A549 (cell line): Measurements from ENCODE around the gene PCDH9. TPM values are rescaled to one million over a fixed set of nuclear protein-coding genes. Genes with fewer than 3 reads are reported as not detected.
A peak's percentile ranks its signal among the peaks of the same experiment; 100 is the strongest.

Experiments
- ATAC-seq, 2 experiments: fragments of 200-7000 bp in 1 of 2; fragments of >200 bp in 1 of 2; cut with Nextera tagmentation in 1 of 2; cut with Tn5 transposase in 1 of 2; 3 replicates each; pipeline versions ENCODE4 v1.8.0 to v1.9.1; 2018 to 2020; ENCODE audit warnings: mild to moderate bottlenecking in 1 of 2, moderate library complexity in 1 of 2
- CTCF ChIA-PET: fragments of 300-600 bp; sonication (Branson Sonifier 250); formaldehyde crosslinking; extraction: SDS; loops from one replicate; lab custom pipeline; 2021; ENCODE audit warnings: antibody characterized with exemption, inconsistent platforms; lab: Yijun Ruan, JAX
- POLR2A ChIA-PET: fragments of 350-600 bp; formaldehyde crosslinking; extraction: SDS; loops from one replicate; lab custom pipeline; 2021; ENCODE audit warnings: antibody characterized with exemption, inconsistent platforms; lab: Yijun Ruan, JAX
- DNase-seq, 2 experiments: peaks; one replicate each; pipeline versions ENCODE4 v3.0.0 to v3.0.0-alpha.2; 2011 to 2016; ENCODE audit warnings: low read depth in 1 of 2, low spot score in 1 of 2
- FAIRE-seq: peaks from 2 replicates; lab custom pipeline; 2011; peaks lifted over from hg19 to GRCh38; lab: Jason Lieb, UNC
- H3K27ac ChIP-seq, 2 experiments: fragments of >200 bp; sonication (Bioruptor Twin); formaldehyde crosslinking; 3 replicates each; pipeline ENCODE4 v1.5.1; 2016 to 2017
- H3K4me1 ChIP-seq: fragments of >200 bp; sonication (Bioruptor Twin); formaldehyde crosslinking; 3 replicates; pipeline ENCODE4 v1.6.1; 2016
- H3K4me2 ChIP-seq: fragments of >200 bp; sonication (Bioruptor Twin); formaldehyde crosslinking; 3 replicates; pipeline ENCODE4 v1.6.1; 2016
- H3K4me3 ChIP-seq: fragments of >200 bp; sonication (Bioruptor Twin); formaldehyde crosslinking; 3 replicates; pipeline ENCODE4 v1.5.1; 2016
- H3K9me3 ChIP-seq: fragments of >200 bp; sonication (Bioruptor Twin); formaldehyde crosslinking; 3 replicates; pipeline ENCODE4 v1.6.1; 2016
- BHLHE40 ChIP-seq: IDR thresholded peaks from 2 replicates; pipeline ENCODE4 v1.6.1; 2012; ENCODE audit warnings: low read depth, low read length, inconsistent platforms
- CEBPB ChIP-seq, 2 experiments: fragments of >200 bp in 1 of 2; sonication (Bioruptor Twin) in 1 of 2; formaldehyde crosslinking in 1 of 2; IDR thresholded peaks; 2 replicates each; pipeline ENCODE4 v1.6.1; 2012 to 2016
- EP300 ChIP-seq, 2 experiments: fragments of >200 bp; sonication (Bioruptor Twin); formaldehyde crosslinking; IDR thresholded peaks; 2 replicates in 1 of 2; 3 replicates in 1 of 2; pipeline ENCODE4 v1.6.1; 2016 to 2017
- FOSL2 ChIP-seq, 2 experiments: fragments of 450-650 bp in 1 of 2; fragments of >200 bp in 1 of 2; sonication (Bioruptor Twin) in 1 of 2; formaldehyde crosslinking; IDR thresholded peaks; 2 replicates each; pipeline versions ENCODE4 v1.5.0 to v1.6.1; 2016 to 2020; ENCODE audit warnings: mild to moderate bottlenecking in 1 of 2, moderate library complexity in 1 of 2
- FOXS1 ChIP-seq: fragments of 250-450 bp; sonication (Bioruptor Pico); IDR thresholded peaks from 2 replicates; pipeline ENCODE4 v1.5.0; 2020; ENCODE audit warnings: mild to moderate bottlenecking, moderate library complexity
- GATA3 ChIP-seq: IDR thresholded peaks from 2 replicates; pipeline ENCODE4 v1.6.1; 2012; ENCODE audit warnings: borderline replicate concordance
- HDAC2 ChIP-seq: fragments of 200-600 bp; sonication (generic); IDR thresholded peaks from 2 replicates; pipeline ENCODE4 v1.6.1; 2016
- HOXB13 ChIP-seq: fragments of 250-450 bp; sonication (Bioruptor Pico); IDR thresholded peaks from 2 replicates; pipeline ENCODE4 v1.5.0; 2020; ENCODE audit warnings: low read depth, mild to moderate bottlenecking, moderate library complexity
- HOXB5 ChIP-seq: fragments of 250-450 bp; sonication (Bioruptor Pico); IDR thresholded peaks from 2 replicates; pipeline ENCODE4 v1.5.0; 2020; ENCODE audit warnings: mild to moderate bottlenecking, moderate library complexity
- JUN ChIP-seq, 2 experiments: fragments of >200 bp; sonication (Bioruptor Twin); formaldehyde crosslinking; IDR thresholded peaks; 2 replicates in 1 of 2; 3 replicates in 1 of 2; pipeline ENCODE4 v1.6.1; 2016 to 2017
- JUNB ChIP-seq: fragments of >200 bp; sonication (Bioruptor Twin); formaldehyde crosslinking; IDR thresholded peaks from 2 replicates; pipeline ENCODE4 v1.6.1; 2016
- MAFK ChIP-seq: fragments of 450-650 bp; IDR thresholded peaks from 2 replicates; pipeline ENCODE4 v1.6.1; 2014; ENCODE audit not compliant: partially characterized antibody
- NPAS2 ChIP-seq: fragments of 250-450 bp; sonication (Bioruptor Pico); IDR thresholded peaks from 2 replicates; pipeline ENCODE4 v1.8.0; 2022; ENCODE audit warnings: mild to moderate bottlenecking, moderate library complexity, borderline replicate concordance
- NR3C1 ChIP-seq: fragments of >200 bp; sonication (Bioruptor Twin); formaldehyde crosslinking; IDR thresholded peaks from 3 replicates; pipeline ENCODE4 v1.6.1; 2017
- PHF8 ChIP-seq: fragments of 200-600 bp; sonication (generic); IDR thresholded peaks from 2 replicates; pipeline ENCODE4 v1.6.1; 2016; ENCODE audit warnings: low read depth, mild to moderate bottlenecking, antibody characterized with exemption, moderate library complexity, borderline replicate concordance
- POLR2A ChIP-seq: IDR thresholded peaks from 2 replicates; pipeline ENCODE4 v1.6.1; 2012; ENCODE audit warnings: mild to moderate bottlenecking, low read length
- RAD21 ChIP-seq, 2 experiments: fragments of >200 bp in 1 of 2; sonication (Bioruptor Twin) in 1 of 2; formaldehyde crosslinking in 1 of 2; IDR thresholded peaks in 1 of 2; conservative IDR thresholded peaks in 1 of 2; 2 replicates in 1 of 2; 3 replicates in 1 of 2; pipeline ENCODE4 v1.6.1; 2012 to 2018; ENCODE audit warnings: inconsistent platforms in 1 of 2
- RCOR1 ChIP-seq: fragments of 150-350 bp; IDR thresholded peaks from 2 replicates; pipeline ENCODE4 v1.6.1; 2014; ENCODE audit warnings: antibody characterized with exemption, low read length, low read depth
- RFX5 ChIP-seq: fragments of 450-650 bp; IDR thresholded peaks from 2 replicates; pipeline ENCODE4 v1.7.1; 2014; ENCODE audit warnings: antibody characterized with exemption, mild to moderate bottlenecking, moderate library complexity
- ZC3H11A ChIP-seq: fragments of 450-650 bp; IDR thresholded peaks from 2 replicates; pipeline ENCODE4 v1.6.1; 2014; ENCODE audit warnings: antibody characterized with exemption, mild to moderate bottlenecking
- ZNF302 ChIP-seq: fragments of 250-450 bp; sonication (Bioruptor Pico); IDR thresholded peaks from 2 replicates; pipeline ENCODE4 v1.9.0; 2021; ENCODE audit warnings: inconsistent platforms, mild to moderate bottlenecking, moderate library complexity
- WGBS: methylation state at CpG from one replicate; pipeline ENCODE4 v1.1.6; 2017; ENCODE audit errors: missing lambda C conversion rate; 5-methylcytosine and 5-hydroxymethylcytosine counted together
- polyA plus RNA-seq, 4 experiments: library from polyadenylated mRNA; depleted of rRNA in 3 of 4; stranded (reverse); fragments of >200 nt; fragmentation: RNase III in 1 of 4; extraction: RNeasy Plus Mini Kit Qiagen cat#74134 plus additional on column Dnase treatment in 1 of 4; gene quantifications; 2 replicates in 3 of 4; 3 replicates in 1 of 4; pipeline ENCODE4 v1.2.3, GENCODE V29; 2011 to 2017
- TF ChIP-seq, protein P1 (sequence below): IDR thresholded peaks from 2 replicates; pipeline ENCODE4 v1.6.1; 2012; ENCODE audit warnings: low read depth, borderline replicate concordance
- TF ChIP-seq, protein P2 (sequence below): fragments of 200-600 bp; sonication (generic); IDR thresholded peaks from 2 replicates; pipeline ENCODE4 v1.6.1; 2016; ENCODE audit warnings: antibody characterized with exemption, mild to moderate bottlenecking, moderate library complexity
- TF ChIP-seq, protein P3 (sequence below): fragments of 250-450 bp; sonication (Bioruptor Pico); IDR thresholded peaks from 2 replicates; pipeline ENCODE4 v1.5.0; 2020; ENCODE audit warnings: low read depth, mild to moderate bottlenecking, moderate library complexity
- TF ChIP-seq, protein P4 (sequence below): fragments of >200 bp; sonication (Bioruptor Twin); formaldehyde crosslinking; IDR thresholded peaks from 2 replicates; pipeline ENCODE4 v1.6.1; 2016
- TF ChIP-seq, protein P5 (sequence below): fragments of >200 bp; sonication (Bioruptor Twin); formaldehyde crosslinking; IDR thresholded peaks from 3 replicates; pipeline ENCODE4 v1.6.1; 2016
- TF ChIP-seq, protein P6 (sequence below): IDR thresholded peaks from 2 replicates; pipeline ENCODE4 v1.6.1; 2012

The PCDH9 gene
- polyA plus RNA-seq, 2 of the 4 experiments (the other 2 are of a cell fraction) = 16.0 to 29.5 TPM

DNA sequence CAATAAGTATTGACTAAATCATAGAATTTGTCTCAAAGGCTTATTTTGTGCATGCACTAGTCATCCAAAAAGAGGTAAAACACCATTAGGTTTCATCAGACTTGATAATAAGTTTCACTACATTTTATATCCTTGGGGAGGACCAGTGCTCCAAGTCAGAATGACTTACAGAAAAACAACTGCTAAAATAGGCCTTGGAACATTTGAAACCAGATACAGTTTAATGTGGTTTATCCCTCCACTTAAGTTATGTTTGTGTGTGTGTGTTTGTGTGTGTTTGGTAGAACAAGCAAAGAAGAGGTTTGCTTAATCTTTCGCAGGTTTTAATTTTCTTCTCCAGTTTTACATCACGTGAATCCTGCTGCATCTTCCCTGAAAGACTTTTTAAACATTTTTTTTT is 570.9 kb downstream of the PCDH9 start:
- Histone ChIP-seq H3K27ac (peak overlapping the region; percentile 81 to 94), H3K4me2 (peak overlapping the region; percentile 92), H3K4me1 (peaks cover 54% of the 10 kb centered on the region), H3K9me3 (no peaks in the 10 kb centered on the region), H3K4me3 (peak overlapping the region; percentile 31; the same call in 2 of the 3 replicates)
- no peak for DNase-seq
- TF ChIP-seq, protein P1, sequence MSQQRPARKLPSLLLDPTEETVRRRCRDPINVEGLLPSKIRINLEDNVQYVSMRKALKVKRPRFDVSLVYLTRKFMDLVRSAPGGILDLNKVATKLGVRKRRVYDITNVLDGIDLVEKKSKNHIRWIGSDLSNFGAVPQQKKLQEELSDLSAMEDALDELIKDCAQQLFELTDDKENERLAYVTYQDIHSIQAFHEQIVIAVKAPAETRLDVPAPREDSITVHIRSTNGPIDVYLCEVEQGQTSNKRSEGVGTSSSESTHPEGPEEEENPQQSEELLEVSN = no peak
- no peak for TF ChIP-seq GATA3
- TF ChIP-seq FOXS1 (CRISPR knock-in tag) = no peak
- no peak for TF ChIP-seq JUN (IDR thresholded peaks at IDR 0.05)
- TF ChIP-seq, protein P2, sequence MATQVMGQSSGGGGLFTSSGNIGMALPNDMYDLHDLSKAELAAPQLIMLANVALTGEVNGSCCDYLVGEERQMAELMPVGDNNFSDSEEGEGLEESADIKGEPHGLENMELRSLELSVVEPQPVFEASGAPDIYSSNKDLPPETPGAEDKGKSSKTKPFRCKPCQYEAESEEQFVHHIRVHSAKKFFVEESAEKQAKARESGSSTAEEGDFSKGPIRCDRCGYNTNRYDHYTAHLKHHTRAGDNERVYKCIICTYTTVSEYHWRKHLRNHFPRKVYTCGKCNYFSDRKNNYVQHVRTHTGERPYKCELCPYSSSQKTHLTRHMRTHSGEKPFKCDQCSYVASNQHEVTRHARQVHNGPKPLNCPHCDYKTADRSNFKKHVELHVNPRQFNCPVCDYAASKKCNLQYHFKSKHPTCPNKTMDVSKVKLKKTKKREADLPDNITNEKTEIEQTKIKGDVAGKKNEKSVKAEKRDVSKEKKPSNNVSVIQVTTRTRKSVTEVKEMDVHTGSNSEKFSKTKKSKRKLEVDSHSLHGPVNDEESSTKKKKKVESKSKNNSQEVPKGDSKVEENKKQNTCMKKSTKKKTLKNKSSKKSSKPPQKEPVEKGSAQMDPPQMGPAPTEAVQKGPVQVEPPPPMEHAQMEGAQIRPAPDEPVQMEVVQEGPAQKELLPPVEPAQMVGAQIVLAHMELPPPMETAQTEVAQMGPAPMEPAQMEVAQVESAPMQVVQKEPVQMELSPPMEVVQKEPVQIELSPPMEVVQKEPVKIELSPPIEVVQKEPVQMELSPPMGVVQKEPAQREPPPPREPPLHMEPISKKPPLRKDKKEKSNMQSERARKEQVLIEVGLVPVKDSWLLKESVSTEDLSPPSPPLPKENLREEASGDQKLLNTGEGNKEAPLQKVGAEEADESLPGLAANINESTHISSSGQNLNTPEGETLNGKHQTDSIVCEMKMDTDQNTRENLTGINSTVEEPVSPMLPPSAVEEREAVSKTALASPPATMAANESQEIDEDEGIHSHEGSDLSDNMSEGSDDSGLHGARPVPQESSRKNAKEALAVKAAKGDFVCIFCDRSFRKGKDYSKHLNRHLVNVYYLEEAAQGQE = no peak
- TF ChIP-seq ZNF302 (CRISPR knock-in tag) = no peak
- no peak for TF ChIP-seq NR3C1
- TF ChIP-seq POLR2A = no peak
- TF ChIP-seq, protein P3, sequence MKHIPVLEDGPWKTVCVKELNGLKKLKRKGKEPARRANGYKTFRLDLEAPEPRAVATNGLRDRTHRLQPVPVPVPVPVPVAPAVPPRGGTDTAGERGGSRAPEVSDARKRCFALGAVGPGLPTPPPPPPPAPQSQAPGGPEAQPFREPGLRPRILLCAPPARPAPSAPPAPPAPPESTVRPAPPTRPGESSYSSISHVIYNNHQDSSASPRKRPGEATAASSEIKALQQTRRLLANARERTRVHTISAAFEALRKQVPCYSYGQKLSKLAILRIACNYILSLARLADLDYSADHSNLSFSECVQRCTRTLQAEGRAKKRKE (CRISPR knock-in tag) = no peak
- no peak for TF ChIP-seq RAD21 (conservative IDR thresholded peaks at IDR 0.05 in 1 of 2, IDR thresholded peaks at IDR 0.05 in 1 of 2)
- TF ChIP-seq BHLHE40 = no peak
- TF ChIP-seq NPAS2 = no peak
- TF ChIP-seq RCOR1 = no peak
- TF ChIP-seq, protein P4, sequence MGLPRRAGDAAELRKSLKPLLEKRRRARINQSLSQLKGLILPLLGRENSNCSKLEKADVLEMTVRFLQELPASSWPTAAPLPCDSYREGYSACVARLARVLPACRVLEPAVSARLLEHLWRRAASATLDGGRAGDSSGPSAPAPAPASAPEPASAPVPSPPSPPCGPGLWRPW = no peak
- TF ChIP-seq HDAC2 = no peak
- no peak for TF ChIP-seq PHF8
- TF ChIP-seq HOXB13 (CRISPR knock-in tag) = no peak
- no peak for TF ChIP-seq MAFK
- no peak for ATAC-seq
- ChIA-PET POLR2A (no interaction called here), CTCF (interaction anchor here (1.0 kb wide), 1 partner anchor 33 kb away, joined by 3 read pairs; no protein-coding TSS in a partner anchor)
- FAIRE-seq = no peak
- WGBS = 0% methylated on average over 2 of the region's 2 CpGs

DNA sequence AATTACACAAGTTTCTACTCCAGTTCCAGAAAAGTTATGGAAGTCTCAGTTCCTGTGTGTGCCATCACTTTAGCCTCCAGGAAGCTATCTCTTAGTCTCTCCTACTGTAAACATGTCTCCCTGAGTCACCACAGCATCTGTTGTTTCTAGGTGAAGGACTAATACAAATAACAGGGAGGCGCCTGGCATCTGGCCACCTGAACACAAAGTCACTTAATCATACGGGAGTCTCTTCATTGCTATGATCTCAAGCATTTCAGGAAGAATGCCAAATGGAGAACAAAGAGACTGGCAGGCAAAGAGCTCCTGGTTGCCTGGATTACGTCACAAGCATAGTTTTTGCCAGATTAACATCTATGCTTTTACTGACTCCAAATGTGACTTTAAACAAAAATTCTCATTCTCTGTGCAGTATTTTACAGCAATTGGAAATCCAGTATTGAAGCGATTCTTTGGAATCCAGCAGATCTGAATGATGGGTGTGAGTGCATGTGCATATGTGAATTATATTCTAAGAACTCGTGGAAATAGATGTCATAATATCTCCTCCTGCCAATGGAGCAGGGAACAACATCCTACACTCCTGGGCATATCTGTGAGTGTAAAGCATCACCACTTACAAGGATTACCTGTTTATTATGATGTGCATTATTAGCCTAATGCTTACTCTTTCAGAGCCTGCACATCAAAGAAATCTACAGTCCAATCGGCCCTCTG is 572.8 kb downstream of the PCDH9 start:
- CTCF ChIA-PET = interaction anchor here (0.9 kb wide), 1 partner anchor 39 kb away, joined by 4 read pairs; no protein-coding TSS in a partner anchor
- POLR2A ChIA-PET = interaction anchor here (0.8 to 1.2 kb wide), 4 partner anchors 16 to 344 kb away, joined by 3 to 5 read pairs (median 3); no protein-coding TSS in a partner anchor
- peak; percentile 94 to 97 for ATAC-seq
- H3K4me2 ChIP-seq = peak overlapping the region; percentile 92
- H3K4me1 ChIP-seq = peaks cover 54% of the 10 kb centered on the region
- no peak for FAIRE-seq
- WGBS = 1% methylated on average over 6 of the region's 6 CpGs
- H3K4me3 ChIP-seq = peak overlapping the region; percentile 23; the same call in 1 of the 3 replicates
- peak; percentile 25 to 98 for DNase-seq
- H3K27ac ChIP-seq = peak overlapping the region; percentile 81 to 85
- peaks cover 6% of the 10 kb centered on the region; the same call in 1 of the 3 replicates for H3K9me3 ChIP-seq
- TF ChIP-seq JUN (IDR thresholded peaks at IDR 0.05) (peak; percentile 60 to 65; a peak in 3 of 5 replicates), CEBPB (IDR thresholded peaks at IDR 0.05) (peak in 1 of 2 experiments; percentile 70; a peak in 2 of 4 replicates), MAFK (peak; percentile 36), ZC3H11A (no peak), FOXS1 (CRISPR knock-in tag) (peak; percentile 54; the same call in 1 of the 2 replicates), NR3C1 (no peak), POLR2A (no peak), RFX5 (peak; percentile 66; the same call in 1 of the 2 replicates), RAD21 (conservative IDR thresholded peaks at IDR 0.05 in 1 of 2, IDR thresholded peaks at IDR 0.05 in 1 of 2) (peak in 1 of 2 experiments; percentile 33; a peak in 4 of 5 replicates), FOSL2 (IDR thresholded peaks at IDR 0.05) (peak; percentile 53), FOSL2 (CRISPR knock-in tag; IDR thresholded peaks at IDR 0.05) (peak; percentile 93), HOXB5 (CRISPR knock-in tag) (peak; percentile 95), EP300 (IDR thresholded peaks at IDR 0.05) (peak; percentile 43 to 78; a peak in 3 of 5 replicates), JUNB (peak; percentile 74; the same call in 1 of the 2 replicates), GATA3 (peak; percentile 90)
- TF ChIP-seq, protein P5, sequence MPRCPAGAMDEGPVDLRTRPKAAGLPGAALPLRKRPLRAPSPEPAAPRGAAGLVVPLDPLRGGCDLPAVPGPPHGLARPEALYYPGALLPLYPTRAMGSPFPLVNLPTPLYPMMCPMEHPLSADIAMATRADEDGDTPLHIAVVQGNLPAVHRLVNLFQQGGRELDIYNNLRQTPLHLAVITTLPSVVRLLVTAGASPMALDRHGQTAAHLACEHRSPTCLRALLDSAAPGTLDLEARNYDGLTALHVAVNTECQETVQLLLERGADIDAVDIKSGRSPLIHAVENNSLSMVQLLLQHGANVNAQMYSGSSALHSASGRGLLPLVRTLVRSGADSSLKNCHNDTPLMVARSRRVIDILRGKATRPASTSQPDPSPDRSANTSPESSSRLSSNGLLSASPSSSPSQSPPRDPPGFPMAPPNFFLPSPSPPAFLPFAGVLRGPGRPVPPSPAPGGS = peak; percentile 63; the same call in 2 of the 3 replicates
- TF ChIP-seq, protein P3 (CRISPR knock-in tag) = 0 out of 2 replicates have a peak, but pooled peaks have one; percentile 42
- TF ChIP-seq, protein P6, sequence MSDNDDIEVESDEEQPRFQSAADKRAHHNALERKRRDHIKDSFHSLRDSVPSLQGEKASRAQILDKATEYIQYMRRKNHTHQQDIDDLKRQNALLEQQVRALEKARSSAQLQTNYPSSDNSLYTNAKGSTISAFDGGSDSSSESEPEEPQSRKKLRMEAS = 0 out of 2 replicates have a peak, but pooled peaks have one; percentile 26
